K562 (cell line): Measurements from ENCODE around the gene STX12. TPM values are rescaled to one million over a fixed set of nuclear protein-coding genes. Genes with fewer than 3 reads are reported as not detected.

Experiments
- E2F5 ChIP-seq: sonication (generic); formaldehyde crosslinking; IDR thresholded peaks from 2 replicates; pipeline ENCODE4 v1.8.0; 2022; ENCODE audit warnings: mild to moderate bottlenecking, missing genetic modification reagents
- FIP1L1 ChIP-seq: fragments of 200-400 bp; formaldehyde crosslinking; IDR thresholded peaks from 2 replicates; pipeline ENCODE4 v1.6.1; 2018; ENCODE audit warnings: mild to moderate bottlenecking, low read depth, low read length; ENCODE audit not compliant: poor library complexity, severe bottlenecking
- L3MBTL2 ChIP-seq: fragments of 450-650 bp; IDR thresholded peaks from 2 replicates; pipeline ENCODE4 v1.6.1; 2016; ENCODE audit warnings: mild to moderate bottlenecking, moderate library complexity
- MAZ ChIP-seq, 2 experiments: fragments of 450-650 bp in 1 of 2; sonication (generic) in 1 of 2; formaldehyde crosslinking; IDR thresholded peaks in 1 of 2; conservative IDR thresholded peaks in 1 of 2; 2 replicates each; pipeline versions ENCODE4 v1.4.0 to v1.5.0; 2020; ENCODE audit warnings: mild to moderate bottlenecking in 1 of 2, missing genetic modification reagents in 1 of 2
- MXI1 ChIP-seq: IDR thresholded peaks from 2 replicates; pipeline ENCODE4 v1.6.1; 2011; ENCODE audit warnings: low read depth, mild to moderate bottlenecking, improper control_type of control experiment, low read length
- MYC ChIP-seq, 2 experiments: fragments of 250-450 bp in 1 of 2; sonication (Bioruptor Pico) in 1 of 2; IDR thresholded peaks; 2 replicates each; pipeline versions ENCODE4 v1.5.1 to v1.6.1; 2012 to 2021; ENCODE audit warnings: low read depth in 2 of 2, borderline replicate concordance in 1 of 2, improper control_type of control experiment in 1 of 2, low read length in 1 of 2, mild to moderate bottlenecking in 1 of 2, moderate library complexity in 1 of 2
- NCOA1 ChIP-seq: fragments of 450-650 bp; IDR thresholded peaks from 2 replicates; pipeline ENCODE4 v1.6.1; 2016; ENCODE audit warnings: low read depth
- NFYB ChIP-seq: IDR thresholded peaks from 2 replicates; pipeline ENCODE4 v1.6.1; 2011; ENCODE audit warnings: mild to moderate bottlenecking, moderate library complexity; ENCODE audit not compliant: insufficient read length; ENCODE audit errors: extremely low read depth
- NR2C2 ChIP-seq, 2 experiments: fragments of 200-800 bp in 1 of 2; sonication (Bioruptor generic) in 1 of 2; sonication (generic) in 1 of 2; formaldehyde crosslinking in 1 of 2; IDR thresholded peaks; 2 replicates each; pipeline versions ENCODE4 v1.6.1 to v1.8.0; 2016 to 2022; ENCODE audit warnings: mild to moderate bottlenecking in 1 of 2, missing compliant biosample characterization in 1 of 2, missing genetic modification characterization in 1 of 2, missing genetic modification reagents in 1 of 2
- NR4A1 ChIP-seq, 2 experiments: fragments of 250-450 bp in 1 of 2; fragments of 450-650 bp in 1 of 2; sonication (Bioruptor Pico) in 1 of 2; IDR thresholded peaks; 2 replicates each; pipeline versions ENCODE4 v1.4.0 to v1.6.1; 2016 to 2020; ENCODE audit warnings: mild to moderate bottlenecking in 2 of 2, missing compliant biosample characterization in 1 of 2, missing genetic modification characterization in 1 of 2, moderate library complexity in 1 of 2
- RAD51 ChIP-seq: fragments of 450-650 bp; IDR thresholded peaks from 2 replicates; pipeline ENCODE4 v1.7.1; 2016; ENCODE audit warnings: low read depth, mild to moderate bottlenecking, borderline replicate concordance
- RBFOX2 ChIP-seq: fragments of 200-400 bp; formaldehyde crosslinking; IDR thresholded peaks from 2 replicates; pipeline ENCODE4 v1.6.1; 2017; ENCODE audit warnings: low read depth, mild to moderate bottlenecking, low read length, moderate library complexity
- RCOR1 ChIP-seq, 2 experiments: IDR thresholded peaks; 2 replicates each; pipeline ENCODE4 v1.6.1; 2012; ENCODE audit warnings: low read depth in 2 of 2, low read length in 2 of 2, borderline replicate concordance in 1 of 2, improper control_type of control experiment in 1 of 2
- SREBF2 ChIP-seq: sonication (generic); formaldehyde crosslinking; IDR thresholded peaks from 2 replicates; pipeline ENCODE4 v1.4.0; 2020; ENCODE audit warnings: mild to moderate bottlenecking, missing genetic modification reagents
- SRSF9 ChIP-seq: fragments of 200-400 bp; formaldehyde crosslinking; IDR thresholded peaks from 2 replicates; pipeline ENCODE4 v1.6.1; 2017; ENCODE audit warnings: low read depth, low read length, borderline replicate concordance
- TCF3 ChIP-seq: sonication (generic); formaldehyde crosslinking; IDR thresholded peaks from 2 replicates; pipeline ENCODE4 v1.4.0; 2020; ENCODE audit warnings: mild to moderate bottlenecking, missing genetic modification reagents
- TEAD4 ChIP-seq, 2 experiments: sonication (generic) in 1 of 2; formaldehyde crosslinking in 1 of 2; IDR thresholded peaks; 2 replicates each; pipeline versions ENCODE4 v1.6.1 to v1.8.0; 2012 to 2022; ENCODE audit warnings: borderline replicate concordance in 1 of 2, inconsistent platforms in 1 of 2, low read length in 1 of 2, mild to moderate bottlenecking in 1 of 2, missing genetic modification reagents in 1 of 2
- ZNF511 ChIP-seq: sonication (generic); formaldehyde crosslinking; IDR thresholded peaks from 2 replicates; pipeline ENCODE4 v1.8.0; 2022; ENCODE audit warnings: mild to moderate bottlenecking, missing genetic modification reagents
- ZNF583 ChIP-seq: fragments of 250-450 bp; sonication (Bioruptor Pico); IDR thresholded peaks from 2 replicates; pipeline ENCODE4 v1.4.0; 2020
- ZNF740 ChIP-seq, 3 experiments: fragments of 200-800 bp in 1 of 3; sonication (Bioruptor generic) in 1 of 3; sonication (generic) in 1 of 3; formaldehyde crosslinking in 1 of 3; IDR thresholded peaks; 2 replicates each; pipeline versions ENCODE4 v1.6.1 to v1.8.0; 2016 to 2022; ENCODE audit warnings: mild to moderate bottlenecking in 2 of 3, missing compliant biosample characterization in 2 of 3, missing genetic modification characterization in 2 of 3, missing genetic modification reagents in 1 of 3
- ZNF766 ChIP-seq: fragments of 200-800 bp; sonication (Bioruptor generic); conservative IDR thresholded peaks from 2 replicates; pipeline ENCODE4 v1.6.1; 2016; ENCODE audit warnings: missing genetic modification characterization, missing compliant biosample characterization
- ZSCAN29 ChIP-seq: fragments of 450-650 bp; IDR thresholded peaks from 2 replicates; pipeline ENCODE4 v1.6.1; 2017
- polyA plus RNA-seq, 8 experiments: library from polyadenylated mRNA; depleted of rRNA in 4 of 8; stranded (reverse) in 5 of 8; unstranded in 3 of 8; fragments of >200 nt; fragmentation: Nextera tagmentation in 2 of 8; fragmentation: Illumina TruSeq in 1 of 8; extraction: Ambion mirVana in 2 of 8; extraction: Trizol in 1 of 8; gene quantifications; 2 replicates each; pipeline versions ENCODE4 v1.2.1 to v1.2.3, GENCODE V29; 2011 to 2014; ENCODE audit warnings: inconsistent platforms in 1 of 8, missing spikeins in 1 of 8
- total RNA-seq, 7 experiments: library from RNA; depleted of rRNA in 6 of 7; stranded (reverse); fragments of >200 nt in 6 of 7; fragmentation: Illumina TruSeq in 2 of 7; extraction: Trizol in 2 of 7; gene quantifications; 2 replicates each; pipeline versions ENCODE4 v1.2.1 to v1.2.3, GENCODE V29; 2011 to 2021; ENCODE audit warnings: low replicate concordance in 1 of 7

STX12 gene
- total and polyA plus RNA-seq, 9 of the 15 experiments (the other 6 are each of a cell fraction or from before 2014, with no cell fraction given) = 16.9 to 31.3 (median 25.7) TPM

- no peak for TF ChIP-seq MYC (IDR thresholded peaks at IDR 0.05; ENCODE audit: low read depth, low read length)
- peak; percentile 46; the same call in 1 of the 2 replicates for TF ChIP-seq MYC (CRISPR knock-in tag; IDR thresholded peaks at IDR 0.05; ENCODE audit: borderline replicate concordance, low read depth)
- no peak; the same call in 1 of the 2 replicates for TF ChIP-seq NR2C2 (CRISPR knock-in tag; IDR thresholded peaks at IDR 0.05)
- TF ChIP-seq NR2C2 (tag; IDR thresholded peaks at IDR 0.05) = 0 out of 2 replicates have a peak, but pooled peaks have one; percentile 28
- no peak for TF ChIP-seq NFYB
- no peak for TF ChIP-seq SRSF9
- peak; percentile 93 for TF ChIP-seq RAD51
- TF ChIP-seq ZNF511 (CRISPR knock-in tag) = 0 out of 2 replicates have a peak, but pooled peaks have one; percentile 33
- no peak for TF ChIP-seq ZSCAN29
- TF ChIP-seq ZNF766 = 0 out of 2 replicates have a peak, but pooled peaks have one; percentile 38
- TF ChIP-seq TCF3 (CRISPR knock-in tag) = no peak
- TF ChIP-seq E2F5 (CRISPR knock-in tag) = no peak
- TF ChIP-seq SREBF2 = no peak
- peak; percentile 63 for TF ChIP-seq RBFOX2
- TF ChIP-seq ZNF740 (CRISPR knock-in tag; IDR thresholded peaks at IDR 0.05) = peak; percentile 36; the same call in 1 of the 2 replicates
- TF ChIP-seq ZNF740 (tag; IDR thresholded peaks at IDR 0.05) = peak in 1 of 2 experiments; percentile 68; a peak in 2 of 4 replicates
- peak; percentile 49; the same call in 1 of the 2 replicates for TF ChIP-seq ZNF583 (CRISPR knock-in tag)
- no peak for TF ChIP-seq NR4A1 (CRISPR knock-in tag; IDR thresholded peaks at IDR 0.05)
- peak; percentile 25 for TF ChIP-seq NR4A1 (tag; IDR thresholded peaks at IDR 0.05)
- no peak for TF ChIP-seq FIP1L1
- peak; percentile 29 to 39; a peak in 1 of 4 replicates for TF ChIP-seq RCOR1 (IDR thresholded peaks at IDR 0.05; ENCODE audit: borderline replicate concordance in 1 of 2, low read depth in 2 of 2, low read length in 2 of 2)
- no peak for TF ChIP-seq NCOA1
- peak in 1 of 2 experiments; percentile 55; a peak in 2 of 4 replicates for TF ChIP-seq MAZ (CRISPR knock-in tag; conservative IDR thresholded peaks at IDR 0.05 in 1 of 2, IDR thresholded peaks at IDR 0.05 in 1 of 2)
- no peak for TF ChIP-seq MXI1
- no peak for TF ChIP-seq TEAD4 (IDR thresholded peaks at IDR 0.05; ENCODE audit: low read length)
- TF ChIP-seq TEAD4 (CRISPR knock-in tag; IDR thresholded peaks at IDR 0.05; ENCODE audit: borderline replicate concordance) = 0 out of 2 replicates have a peak, but pooled peaks have one; percentile 59
- TF ChIP-seq L3MBTL2 = 0 out of 2 replicates have a peak, but pooled peaks have one; percentile 3
Observed at GRCh38 chr1:27868932-27869718, 96.1 kb downstream of the STX12 start (continued).
